Keratinocyte (primary cell): ENCODE results near the gene NAA16. TPM values are rescaled to one million over a fixed set of nuclear protein-coding genes. Genes with fewer than 3 reads are reported as not detected.

Experiments
- DNase-seq: peaks from one replicate; pipeline ENCODE4 v3.0.0-alpha.2; 2011; ENCODE audit warnings: low read depth, missing footprints, low spot score
- FAIRE-seq: peaks from 2 replicates; lab custom pipeline; 2011; peaks lifted over from hg19 to GRCh38; lab: Jason Lieb, UNC
- H2AFZ ChIP-seq: 2 replicates; pipeline ENCODE4 v1.6.0; 2012; ENCODE audit warnings: low read length, control low read depth, inconsistent platforms; ENCODE audit not compliant: control insufficient read depth
- H3K27ac ChIP-seq: 2 replicates; pipeline ENCODE4 v1.5.1; 2011; ENCODE audit warnings: low read length; ENCODE audit not compliant: control insufficient read depth, insufficient read depth
- H3K27me3 ChIP-seq: 3 replicates; pipeline ENCODE4 v1.6.0; 2011; ENCODE audit warnings: low read length; ENCODE audit not compliant: control insufficient read depth, insufficient read depth; ENCODE audit errors: extremely low read depth
- H3K36me3 ChIP-seq, 2 experiments: 2 replicates in 1 of 2; 3 replicates in 1 of 2; pipeline ENCODE4 v1.5.1; 2011; ENCODE audit warnings: low read length in 2 of 2, mild to moderate bottlenecking in 1 of 2; ENCODE audit not compliant: control insufficient read depth in 2 of 2, insufficient read depth in 2 of 2; ENCODE audit errors: extremely low read depth in 1 of 2
- H3K4me1 ChIP-seq: 3 replicates; pipeline ENCODE4 v1.5.1; 2011; ENCODE audit warnings: low read length; ENCODE audit not compliant: control insufficient read depth, insufficient read depth; ENCODE audit errors: extremely low read depth
- H3K4me2 ChIP-seq: 3 replicates; pipeline ENCODE4 v1.6.0; 2011; ENCODE audit warnings: low read depth, low read length; ENCODE audit not compliant: control insufficient read depth, insufficient read depth; ENCODE audit errors: extremely low read depth
- H3K4me3 ChIP-seq, 3 experiments: fragments of 200-600 bp in 1 of 3; sonication (generic) in 1 of 3; 2 replicates in 2 of 3; 3 replicates in 1 of 3; pipeline ENCODE4 v1.5.1; 2011 to 2016; ENCODE audit warnings: low read length in 3 of 3, mild to moderate bottlenecking in 3 of 3, control low read depth in 2 of 3, inconsistent platforms in 1 of 3, low read depth in 1 of 3, mixed read lengths in 1 of 3, mixed run types in 1 of 3, moderate library complexity in 1 of 3; ENCODE audit not compliant: control insufficient read depth in 2 of 3, insufficient read depth in 2 of 3; ENCODE audit errors: extremely low read depth in 1 of 3
- H3K79me2 ChIP-seq: 2 replicates; pipeline ENCODE4 v1.6.0; 2012; ENCODE audit warnings: low read length; ENCODE audit not compliant: control insufficient read depth, insufficient read depth
- H3K9ac ChIP-seq: 3 replicates; pipeline ENCODE4 v1.6.0; 2011; ENCODE audit warnings: low read length; ENCODE audit not compliant: control insufficient read depth, insufficient read depth; ENCODE audit errors: extremely low read depth
- H3K9me1 ChIP-seq: 3 replicates; pipeline ENCODE4 v1.6.0; 2011; ENCODE audit warnings: low read length; ENCODE audit not compliant: control insufficient read depth, insufficient read depth; ENCODE audit errors: extremely low read depth
- H3K9me3 ChIP-seq: 2 replicates; pipeline ENCODE4 v1.5.1; 2012; ENCODE audit warnings: low read depth, low read length; ENCODE audit not compliant: control insufficient read depth
- H4K20me1 ChIP-seq: 3 replicates; pipeline ENCODE4 v1.6.0; 2011; ENCODE audit warnings: low read length; ENCODE audit not compliant: control insufficient read depth, insufficient read depth; ENCODE audit errors: extremely low read depth
- CTCF ChIP-seq, 3 experiments: IDR thresholded peaks in 1 of 3; conservative IDR thresholded peaks in 1 of 3; optimal IDR thresholded peaks in 1 of 3; 2 replicates in 2 of 3; 3 replicates in 1 of 3; pipeline versions ENCODE3 to v1.5.1; 2011; ENCODE audit warnings: low read length in 3 of 3, mild to moderate bottlenecking in 3 of 3, moderate library complexity in 2 of 3, control low read depth in 1 of 3, inconsistent platforms in 1 of 3; ENCODE audit not compliant: insufficient read depth in 2 of 3; ENCODE audit errors: extremely low read depth in 1 of 3
- EZH2 ChIP-seq: IDR thresholded peaks from one replicate; pipeline ENCODE4 v1.6.1; 2012; ENCODE audit warnings: inconsistent platforms, mild to moderate bottlenecking, low read length, moderate library complexity
- dilution Hi-C: fragments of 300-500 bp; cut with MboI; formaldehyde crosslinking; loops from one replicate; pipeline ENCODE4 v1.7.0; 2020; ENCODE audit warnings: low sequenced_read_pairs; ENCODE audit not compliant: extremely low pct_ligation_motif_present
- polyA plus RNA-seq, 5 experiments: library from polyadenylated mRNA; depleted of rRNA in 3 of 5; stranded (reverse) in 3 of 5; stranded (forward) in 1 of 5; unstranded in 1 of 5; fragments of >200 nt; gene quantifications; 1 replicate in 1 of 5; 2 replicates in 3 of 5; 3 replicates in 1 of 5; pipeline versions ENCODE4 v1.2.1 to v1.2.3, GENCODE V29; 2011 to 2012; ENCODE audit warnings: missing spikeins in 2 of 5, low read depth in 1 of 5, low replicate concordance in 1 of 5

NAA16 gene
- polyA plus RNA-seq, 1 donor (not counting 4 experiments of a cell fraction or from before 2014, with no cell fraction given), result 12.0 TPM

GRCh38 chr13:41394166-41394565 lies 83.1 kb downstream of the NAA16 start:
- H3K9ac ChIP-seq, result no peak overlapping the region
- H3K27me3 ChIP-seq, result no peaks in the 10 kb centered on the region
- H3K79me2 ChIP-seq, result no peaks in the 10 kb centered on the region
- no peak overlapping the region for H3K4me2 ChIP-seq
- DNase-seq, result no peak
- H4K20me1 ChIP-seq, result no peaks in the 10 kb centered on the region
- dilution Hi-C loops, result no loop called here
- no peak overlapping the region for H3K4me3 ChIP-seq
- H3K27ac ChIP-seq, result no peak overlapping the region
- no peaks in the 10 kb centered on the region for H3K9me3 ChIP-seq
- FAIRE-seq, result no peak
- H3K9me1 ChIP-seq, result no peaks in the 10 kb centered on the region
- no peak overlapping the region for H2AFZ ChIP-seq
- H3K36me3 ChIP-seq, result no peaks in the 10 kb centered on the region
- H3K4me1 ChIP-seq, result no peaks in the 10 kb centered on the region
- TF ChIP-seq CTCF (optimal IDR thresholded peaks at IDR 0.05 in 1 of 3, IDR thresholded peaks at IDR 0.05 in 1 of 3, conservative IDR thresholded peaks at IDR 0.05 in 1 of 3; ENCODE audit: extremely low read depth in 1 of 3, insufficient read depth in 2 of 3, low read length in 3 of 3), result no peak
- no peak for TF ChIP-seq EZH2

- no peaks in the 10 kb centered on the region for H3K27me3 ChIP-seq
- no peaks in the 10 kb centered on the region for H4K20me1 ChIP-seq
- H3K9ac ChIP-seq, result no peak overlapping the region
- no peaks in the 10 kb centered on the region for H3K9me1 ChIP-seq
- no peak for TF ChIP-seq EZH2
- TF ChIP-seq CTCF (optimal IDR thresholded peaks at IDR 0.05 in 1 of 3, IDR thresholded peaks at IDR 0.05 in 1 of 3, conservative IDR thresholded peaks at IDR 0.05 in 1 of 3; ENCODE audit: extremely low read depth in 1 of 3, insufficient read depth in 2 of 3, low read length in 3 of 3), result no peak
- no peak overlapping the region for H3K4me3 ChIP-seq
- no peaks in the 10 kb centered on the region for H3K9me3 ChIP-seq
- no peaks in the 10 kb centered on the region for H3K79me2 ChIP-seq
- H3K4me2 ChIP-seq, result no peak overlapping the region
- dilution Hi-C loops, result no loop called here
- FAIRE-seq (no peak), DNase-seq (no peak)
- no peak overlapping the region for H2AFZ ChIP-seq
- H3K27ac ChIP-seq, result no peak overlapping the region
- H3K4me1 ChIP-seq, result peaks cover 4% of the 10 kb centered on the region
- H3K36me3 ChIP-seq, result no peaks in the 10 kb centered on the region
These were observed 87.6 kb downstream of the NAA16 start for GRCh38 chr13:41398494-41399170.
